SU-DHL-6 (cell line): ENCODE data around the gene IZUMO4.

Experiments used
- H2AFZ ChIP-seq: fragments of 200-600 bp; sonication (generic); 2 replicates; pipeline ENCODE4 v1.6.1; 2014; ENCODE audit warnings: low read depth, mild to moderate bottlenecking, moderate library complexity, mixed read lengths, antibody characterized with exemption, low read length; ENCODE audit not compliant: severe bottlenecking
- H3F3A ChIP-seq: fragments of 200-600 bp; shearing (Covaris generic); 2 replicates; pipeline ENCODE4 v1.6.0; 2016; ENCODE audit warnings: antibody characterized with exemption, mild to moderate bottlenecking; ENCODE audit not compliant: insufficient read depth
- H3K27ac ChIP-seq: fragments of 200-600 bp; sonication (generic); 2 replicates; pipeline ENCODE4 v1.5.1; 2016; ENCODE audit warnings: low read depth, mild to moderate bottlenecking, low read length, moderate library complexity, mixed read lengths
- H3K27me3 ChIP-seq: fragments of 200-600 bp; sonication (generic), shearing (Covaris generic); 2 replicates; pipeline ENCODE4 v1.6.0; 2014; ENCODE audit warnings: mild to moderate bottlenecking, low read length
- H3K36me3 ChIP-seq: fragments of 200-600 bp; sonication (generic); 2 replicates; pipeline ENCODE4 v1.6.1; 2014; ENCODE audit warnings: mild to moderate bottlenecking, low read length, mixed read lengths
- H3K4me2 ChIP-seq: fragments of 300-600, 200-600 bp; shearing (Covaris generic), sonication (generic); 2 replicates; pipeline ENCODE4 v1.6.0; 2014; ENCODE audit warnings: low read length, low read depth, mild to moderate bottlenecking; ENCODE audit not compliant: poor library complexity, severe bottlenecking
- H3K4me3 ChIP-seq: fragments of 200-600 bp; sonication (generic); 2 replicates; pipeline ENCODE4 v1.5.1; 2014; ENCODE audit warnings: antibody characterized with exemption, low read length, mild to moderate bottlenecking, mixed read lengths; ENCODE audit not compliant: insufficient read depth, poor library complexity, severe bottlenecking
- H3K79me2 ChIP-seq: fragments of 200-600 bp; sonication (generic); 2 replicates; pipeline ENCODE4 v1.6.1; 2014; ENCODE audit warnings: mild to moderate bottlenecking, low read length, moderate library complexity; ENCODE audit not compliant: insufficient read depth
- H3K9ac ChIP-seq: fragments of 200-600 bp; sonication (generic); 2 replicates; pipeline ENCODE4 v1.7.0; 2014; ENCODE audit warnings: mild to moderate bottlenecking, low read length
- H3K9me2 ChIP-seq: fragments of 200-600 bp; sonication (generic); replicated peaks from 2 replicates; pipeline ENCODE4 v1.6.1; 2014; ENCODE audit warnings: low read length; ENCODE audit not compliant: insufficient read depth
- H3K9me3 ChIP-seq: fragments of 200-600 bp; sonication (generic); 2 replicates; pipeline ENCODE4 v1.6.1; 2014; ENCODE audit warnings: low read length, mixed read lengths; ENCODE audit not compliant: insufficient read depth
- H4K20me1 ChIP-seq: fragments of 200-600 bp; sonication (generic); 2 replicates; pipeline ENCODE4 v1.6.1; 2014; ENCODE audit warnings: low read depth, mild to moderate bottlenecking, antibody characterized with exemption, low read length, moderate library complexity, mixed read lengths
- EZH2phosphoT487 ChIP-seq: fragments of 200-600 bp; sonication (generic), shearing (Covaris generic); conservative IDR thresholded peaks from 2 replicates; pipeline ENCODE4 v1.6.1; 2018; ENCODE audit warnings: mild to moderate bottlenecking, antibody characterized with exemption, low read length, moderate library complexity, mixed read lengths
- TF ChIP-seq, protein P1 (sequence below): fragments of 200-600 bp; sonication (generic); IDR thresholded peaks from one replicate; pipeline ENCODE4 v1.5.1; 2017; ENCODE audit warnings: antibody characterized with exemption, mild to moderate bottlenecking, low read length, moderate library complexity; ENCODE audit not compliant: insufficient read depth, poor library complexity, severe bottlenecking

Gene IZUMO4

DNA sequence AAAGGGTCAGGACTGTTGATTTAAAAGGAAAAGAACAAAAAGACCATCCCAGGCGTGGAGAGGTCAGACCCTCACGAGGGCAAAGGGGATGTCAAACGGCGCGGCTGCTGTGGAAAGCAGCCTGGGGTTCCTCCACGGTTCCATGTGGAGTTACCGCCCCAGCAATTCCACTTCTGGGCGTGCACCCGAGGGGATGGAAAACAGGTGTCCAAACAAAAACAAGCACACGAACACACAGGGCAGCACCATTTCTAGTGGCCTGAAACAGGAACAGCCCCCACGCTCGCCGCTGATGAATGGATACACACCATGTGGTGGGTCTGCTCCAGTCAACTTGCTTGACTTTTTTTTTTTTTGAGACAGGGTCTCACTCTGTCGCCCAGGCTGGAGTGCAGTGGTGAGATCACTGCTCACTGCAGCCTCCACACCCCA, 43.4 kb downstream of the IZUMO4 start:
- no peak overlapping the region for H3K27ac ChIP-seq
- H3K4me3 ChIP-seq: no peak overlapping the region
- H3K9ac ChIP-seq: no peak overlapping the region
- H3K27me3 ChIP-seq: no peaks in the 10 kb centered on the region
- H4K20me1 ChIP-seq: no peaks in the 10 kb centered on the region
- peaks cover 50% of the 10 kb centered on the region for H3K79me2 ChIP-seq
- H3F3A ChIP-seq: no peaks in the 10 kb centered on the region
- no peak for TF ChIP-seq EZH2phosphoT487
- TF ChIP-seq, protein P1, sequence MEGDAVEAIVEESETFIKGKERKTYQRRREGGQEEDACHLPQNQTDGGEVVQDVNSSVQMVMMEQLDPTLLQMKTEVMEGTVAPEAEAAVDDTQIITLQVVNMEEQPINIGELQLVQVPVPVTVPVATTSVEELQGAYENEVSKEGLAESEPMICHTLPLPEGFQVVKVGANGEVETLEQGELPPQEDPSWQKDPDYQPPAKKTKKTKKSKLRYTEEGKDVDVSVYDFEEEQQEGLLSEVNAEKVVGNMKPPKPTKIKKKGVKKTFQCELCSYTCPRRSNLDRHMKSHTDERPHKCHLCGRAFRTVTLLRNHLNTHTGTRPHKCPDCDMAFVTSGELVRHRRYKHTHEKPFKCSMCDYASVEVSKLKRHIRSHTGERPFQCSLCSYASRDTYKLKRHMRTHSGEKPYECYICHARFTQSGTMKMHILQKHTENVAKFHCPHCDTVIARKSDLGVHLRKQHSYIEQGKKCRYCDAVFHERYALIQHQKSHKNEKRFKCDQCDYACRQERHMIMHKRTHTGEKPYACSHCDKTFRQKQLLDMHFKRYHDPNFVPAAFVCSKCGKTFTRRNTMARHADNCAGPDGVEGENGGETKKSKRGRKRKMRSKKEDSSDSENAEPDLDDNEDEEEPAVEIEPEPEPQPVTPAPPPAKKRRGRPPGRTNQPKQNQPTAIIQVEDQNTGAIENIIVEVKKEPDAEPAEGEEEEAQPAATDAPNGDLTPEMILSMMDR: no peak
- H3K4me2 ChIP-seq: no peak overlapping the region
- no peaks in the 10 kb centered on the region for H3K9me3 ChIP-seq
- no peaks in the 10 kb centered on the region for H3K9me2 ChIP-seq
- no peaks in the 10 kb centered on the region for H3K36me3 ChIP-seq
- H2AFZ ChIP-seq: no peak overlapping the region

GRCh38 chr19:2142173-2142829, 45.6 kb downstream of the IZUMO4 start:
- Histone ChIP-seq H3K9me2 (no peaks in the 10 kb centered on the region), H3K4me3 (no peak overlapping the region), H3K27me3 (no peaks in the 10 kb centered on the region), H2AFZ (no peak overlapping the region), H3K9me3 (no peaks in the 10 kb centered on the region), H3K9ac (no peak overlapping the region), H3F3A (no peaks in the 10 kb centered on the region), H3K4me2 (no peak overlapping the region), H3K79me2 (peaks cover 70% of the 10 kb centered on the region), H4K20me1 (no peaks in the 10 kb centered on the region), H3K27ac (no peak overlapping the region), H3K36me3 (no peaks in the 10 kb centered on the region)
- no peak for TF ChIP-seq EZH2phosphoT487
- TF ChIP-seq, protein P1: no peak

GRCh38 chr19:2144190-2144589, 47.5 kb downstream of the IZUMO4 start:
- H3K27ac ChIP-seq: no peak overlapping the region
- H3K9me3 ChIP-seq: no peaks in the 10 kb centered on the region
- TF ChIP-seq EZH2phosphoT487: no peak
- TF ChIP-seq, protein P1: no peak
- H3K4me3 ChIP-seq: no peak overlapping the region
- peaks cover 89% of the 10 kb centered on the region for H3K79me2 ChIP-seq
- no peaks in the 10 kb centered on the region for H3K36me3 ChIP-seq
- no peaks in the 10 kb centered on the region for H3F3A ChIP-seq
- no peaks in the 10 kb centered on the region for H3K9me2 ChIP-seq
- H3K4me2 ChIP-seq: no peak overlapping the region
- no peaks in the 10 kb centered on the region for H4K20me1 ChIP-seq
- no peaks in the 10 kb centered on the region for H3K27me3 ChIP-seq
- H3K9ac ChIP-seq: no peak overlapping the region
- no peak overlapping the region for H2AFZ ChIP-seq
